ENCODE results near the gene UGT1A3. TPM values are rescaled to one million over a fixed set of nuclear protein-coding genes. Genes with fewer than 3 reads are reported as not detected.

UGT1A3 gene
- total and polyA plus RNA-seq, 4 donors = 7.0 to 61.6 (median 18.2) TPM; not detected in 1

DNA sequence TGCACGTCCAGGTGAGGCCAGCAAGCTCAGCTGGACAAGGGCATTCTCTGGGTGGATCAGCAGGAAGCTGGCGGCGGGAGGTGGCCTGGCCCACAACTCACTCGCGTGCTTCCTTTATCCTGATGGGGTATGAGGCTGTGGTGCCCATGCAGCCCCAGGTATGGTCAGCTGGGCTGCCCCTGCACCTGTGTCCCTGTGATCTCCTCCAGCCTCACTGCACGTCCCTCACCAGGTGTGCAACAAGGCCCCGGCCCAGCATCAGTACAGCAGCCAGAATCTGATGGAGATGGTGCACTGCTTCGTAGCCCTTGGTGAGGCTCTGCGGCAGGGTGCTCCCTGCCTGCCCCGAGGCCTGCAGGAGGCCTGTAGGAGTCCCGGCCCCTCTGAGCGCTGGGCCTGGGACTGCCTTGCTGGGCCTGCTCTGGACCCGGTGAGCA is 66.9 kb downstream of the UGT1A3 start:
- Histone ChIP-seq H3K36me3 (ENCODE audit: control insufficient read depth in 4 of 4, insufficient read depth in 3 of 4, low read depth in 1 of 4, low read length in 3 of 4) (no peaks in the 10 kb centered on the region), H3K4me3 (ENCODE audit: low read depth in 1 of 3, low read length in 3 of 3) (no peak overlapping the region), H3K27me3 (ENCODE audit: control insufficient read depth in 4 of 4, insufficient read depth in 4 of 4, low read length in 3 of 4) (no peaks in the 10 kb centered on the region), H3K9ac (ENCODE audit: low read depth in 1 of 2, low read length in 2 of 2) (no peak overlapping the region), H3K4me1 (ENCODE audit: control insufficient read depth in 4 of 4, insufficient read depth in 4 of 4, low read length in 3 of 4) (no peaks in the 10 kb centered on the region), H3K9me3 (ENCODE audit: control insufficient read depth in 4 of 4, low read length in 3 of 4) (no peaks in the 10 kb centered on the region), H3K27ac (ENCODE audit: low read depth in 1 of 2, low read length in 2 of 2) (no peak overlapping the region)
- TF ChIP-seq HNF4G (IDR thresholded peaks at IDR 0.05) (no peak), FOXA1 (IDR thresholded peaks at IDR 0.05) (no peak), TAF1 (conservative IDR thresholded peaks at IDR 0.05) (no peak), SP1 (IDR thresholded peaks at IDR 0.05) (no peak), NR2F2 (IDR thresholded peaks at IDR 0.05) (no peak), CTCF (IDR thresholded peaks at IDR 0.05; ENCODE audit: low read depth, low read length, missing input control) (no peak), RAD21 (IDR thresholded peaks at IDR 0.05) (no peak), REST (IDR thresholded peaks at IDR 0.05) (no peak)
- TF ChIP-seq, protein P1, sequence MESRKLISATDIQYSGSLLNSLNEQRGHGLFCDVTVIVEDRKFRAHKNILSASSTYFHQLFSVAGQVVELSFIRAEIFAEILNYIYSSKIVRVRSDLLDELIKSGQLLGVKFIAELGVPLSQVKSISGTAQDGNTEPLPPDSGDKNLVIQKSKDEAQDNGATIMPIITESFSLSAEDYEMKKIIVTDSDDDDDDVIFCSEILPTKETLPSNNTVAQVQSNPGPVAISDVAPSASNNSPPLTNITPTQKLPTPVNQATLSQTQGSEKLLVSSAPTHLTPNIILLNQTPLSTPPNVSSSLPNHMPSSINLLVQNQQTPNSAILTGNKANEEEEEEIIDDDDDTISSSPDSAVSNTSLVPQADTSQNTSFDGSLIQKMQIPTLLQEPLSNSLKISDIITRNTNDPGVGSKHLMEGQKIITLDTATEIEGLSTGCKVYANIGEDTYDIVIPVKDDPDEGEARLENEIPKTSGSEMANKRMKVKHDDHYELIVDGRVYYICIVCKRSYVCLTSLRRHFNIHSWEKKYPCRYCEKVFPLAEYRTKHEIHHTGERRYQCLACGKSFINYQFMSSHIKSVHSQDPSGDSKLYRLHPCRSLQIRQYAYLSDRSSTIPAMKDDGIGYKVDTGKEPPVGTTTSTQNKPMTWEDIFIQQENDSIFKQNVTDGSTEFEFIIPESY (IDR thresholded peaks at IDR 0.05) = no peak
- no peak for DNase-seq (ENCODE audit: low spot score)
- WGBS = 95% methylated on average over 13 of the region's 13 CpGs

GRCh38 chr2:233796254-233796653 is 67.4 kb downstream of the UGT1A3 start:
- DNase-seq (ENCODE audit: low spot score) = no peak
- H3K9ac ChIP-seq (ENCODE audit: low read depth in 1 of 2, low read length in 2 of 2) = no peak overlapping the region
- no peak overlapping the region for H3K4me3 ChIP-seq (ENCODE audit: low read depth in 1 of 3, low read length in 3 of 3)
- TF ChIP-seq MAX (IDR thresholded peaks at IDR 0.05) (no peak), REST (IDR thresholded peaks at IDR 0.05) (no peak), SP1 (IDR thresholded peaks at IDR 0.05) (no peak), EGR1 (IDR thresholded peaks at IDR 0.05; ENCODE audit: low read depth in 2 of 2) (no peak), RAD21 (IDR thresholded peaks at IDR 0.05) (no peak), RXRA (IDR thresholded peaks at IDR 0.05) (no peak), GABPA (IDR thresholded peaks at IDR 0.05 in 1 of 2, conservative IDR thresholded peaks at IDR 0.05 in 1 of 2) (no peak)
- no peak overlapping the region for H3K27ac ChIP-seq (ENCODE audit: low read depth in 1 of 2, low read length in 2 of 2)
- no peaks in the 10 kb centered on the region for H3K4me1 ChIP-seq (ENCODE audit: control insufficient read depth in 4 of 4, insufficient read depth in 4 of 4, low read length in 3 of 4)
- H3K27me3 ChIP-seq (ENCODE audit: control insufficient read depth in 4 of 4, insufficient read depth in 4 of 4, low read length in 3 of 4) = no peaks in the 10 kb centered on the region
- no peaks in the 10 kb centered on the region for H3K36me3 ChIP-seq (ENCODE audit: control insufficient read depth in 4 of 4, insufficient read depth in 3 of 4, low read depth in 1 of 4, low read length in 3 of 4)
- 93% methylated on average over 9 of the region's 9 CpGs for WGBS
- H3K9me3 ChIP-seq (ENCODE audit: control insufficient read depth in 4 of 4, low read length in 3 of 4) = no peaks in the 10 kb centered on the region

Data from liver (tissue), 9 donors.